HG03520 (cell line): ENCODE measurements around the gene PPP2R5E.

Experiments
- ATAC-seq: cut with Tn5 transposase; IDR thresholded peaks from one replicate; pipeline ENCODE4 v1.9.1; 2021; ENCODE audit warnings: mild to moderate bottlenecking, moderate library complexity; ENCODE audit not compliant: unreplicated experiment

Gene PPP2R5E

GRCh38 chr14:63435838-63436237 lies 107.3 kb downstream of the PPP2R5E start:
- ATAC-seq = no peak

DNA sequence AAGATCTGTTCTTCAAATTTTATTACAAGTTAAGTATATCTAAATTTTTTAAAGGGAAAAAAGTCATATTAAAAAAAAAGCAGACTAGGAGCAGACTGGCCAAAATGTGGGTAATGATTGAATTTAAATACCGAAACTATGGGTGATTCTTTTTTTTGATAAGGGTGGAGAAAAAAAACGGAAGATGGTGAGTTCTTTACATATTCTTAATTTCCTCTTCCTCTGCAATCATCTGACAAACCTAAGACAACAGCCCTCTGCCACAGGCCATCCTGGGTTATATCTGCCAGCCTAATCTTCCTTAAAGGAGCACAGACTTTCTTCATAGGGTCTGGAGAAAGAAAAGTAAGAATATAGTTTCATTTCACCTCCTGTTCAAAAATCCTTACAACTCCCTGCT lies 108.0 kb downstream of the PPP2R5E start:
- no peak for ATAC-seq

GRCh38 chr14:63432888-63433552 lies 110.2 kb downstream of the PPP2R5E start:
- ATAC-seq = no peak

GRCh38 chr14:63432228-63432627 lies 110.9 kb downstream of the PPP2R5E start:
- no peak for ATAC-seq

DNA sequence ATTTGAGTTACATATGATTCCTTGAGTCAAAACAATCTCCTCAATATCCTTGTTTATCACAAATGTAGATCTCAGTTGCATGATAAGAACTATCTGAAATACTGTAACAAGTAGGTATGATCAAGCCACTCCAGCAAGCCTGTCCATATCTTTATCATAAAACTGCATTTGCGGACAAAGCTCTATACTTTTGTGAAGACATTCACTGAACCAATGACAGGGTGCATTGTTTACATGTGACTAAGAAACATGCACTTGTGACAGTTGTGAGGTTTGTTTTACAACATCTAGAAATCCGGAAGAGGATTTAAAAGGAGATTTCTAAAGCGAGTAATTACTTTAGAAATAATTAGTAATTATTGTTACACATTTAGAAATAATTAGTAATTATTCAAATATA lies 111.7 kb downstream of the PPP2R5E start:
- no peak for ATAC-seq

DNA sequence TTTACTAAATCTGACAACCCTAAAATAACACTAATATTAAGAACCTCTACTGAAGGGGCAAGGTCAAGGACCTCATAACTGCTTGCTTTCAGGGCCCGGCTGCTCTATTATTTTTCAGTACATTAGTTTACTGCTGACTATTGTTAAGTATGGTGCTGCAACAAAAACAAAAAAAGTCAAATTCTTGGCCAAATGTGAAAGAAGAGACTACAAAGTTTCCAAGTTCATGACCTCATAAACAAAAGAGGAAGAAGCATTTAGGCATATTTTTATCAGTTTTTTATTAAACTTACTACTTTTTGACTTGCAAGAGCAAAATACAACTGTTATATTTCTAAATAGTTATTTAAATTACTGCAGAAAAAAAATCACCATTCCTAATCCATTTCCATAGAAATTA lies 114.7 kb downstream of the PPP2R5E start:
- ATAC-seq = no peak

DNA sequence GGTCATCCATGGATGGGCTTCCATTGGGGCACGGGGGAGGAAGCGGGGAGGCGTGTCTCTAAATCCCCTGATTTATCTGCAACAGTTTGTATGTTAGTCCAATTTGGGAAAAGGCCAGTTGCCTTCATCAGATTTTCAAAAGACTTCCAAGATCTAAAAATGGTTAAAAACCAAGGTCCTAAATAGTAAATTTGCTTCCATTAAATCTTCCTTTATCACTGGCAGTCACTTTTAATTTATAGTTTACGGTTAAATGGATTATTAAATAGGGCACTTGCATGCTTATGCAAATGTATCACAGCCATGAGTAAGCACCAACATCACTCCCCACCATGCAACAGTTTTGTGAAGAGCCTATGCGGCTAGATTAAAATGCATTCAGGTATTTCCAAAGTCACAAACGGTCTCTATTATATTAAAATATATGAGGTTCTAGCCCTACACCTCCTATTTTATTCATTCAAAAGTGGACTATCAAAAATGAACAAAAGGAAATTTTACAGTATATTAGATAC lies 116.3 kb downstream of the PPP2R5E start:
- no peak for ATAC-seq

GRCh38 chr14:63423889-63424288 lies 119.3 kb downstream of the PPP2R5E start:
- ATAC-seq = no peak

DNA sequence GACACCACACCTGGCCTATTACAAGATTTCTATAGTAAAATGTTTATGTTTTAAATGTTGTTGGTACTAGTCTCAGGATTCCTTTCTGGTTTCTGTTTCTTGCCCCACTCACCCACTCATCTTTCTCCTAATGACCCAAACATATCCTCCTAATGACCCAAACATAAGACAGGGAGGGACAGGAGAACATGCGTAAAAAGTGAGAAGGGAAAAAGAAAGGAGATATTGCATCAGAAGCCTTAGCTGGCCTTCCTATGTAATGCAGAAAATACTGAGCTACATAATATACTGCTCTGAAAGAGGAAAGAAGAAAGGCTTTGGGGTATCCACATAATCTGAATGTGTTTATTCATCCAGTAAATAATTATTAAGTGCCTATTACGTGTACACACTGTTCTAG lies 119.8 kb downstream of the PPP2R5E start:
- ATAC-seq = no peak

DNA sequence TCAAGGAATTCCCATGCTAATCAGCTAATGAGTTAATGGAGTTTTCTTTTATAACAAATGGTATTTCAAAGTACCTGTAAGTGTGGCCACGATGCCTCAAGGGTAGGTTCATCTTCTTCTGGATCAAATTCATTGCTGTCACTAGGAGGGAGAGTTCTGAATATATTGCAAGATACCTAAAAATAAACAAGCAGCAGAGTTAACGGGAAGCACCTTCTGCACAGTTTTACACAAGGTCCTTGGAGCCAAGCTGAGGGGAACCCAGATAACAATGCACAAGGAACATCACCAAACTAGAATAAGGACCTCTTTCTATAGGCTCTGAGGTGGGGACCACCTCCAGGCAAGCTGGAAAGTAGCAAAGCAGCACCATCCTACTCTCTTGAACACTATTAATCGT lies 121.3 kb downstream of the PPP2R5E start:
- ATAC-seq = no peak

- no peak for ATAC-seq
Observed at GRCh38 chr14:63421226-63421625, 122.0 kb downstream of the PPP2R5E start.

GRCh38 chr14:63418020-63418419 lies 125.2 kb downstream of the PPP2R5E start:
- no peak for ATAC-seq

DNA sequence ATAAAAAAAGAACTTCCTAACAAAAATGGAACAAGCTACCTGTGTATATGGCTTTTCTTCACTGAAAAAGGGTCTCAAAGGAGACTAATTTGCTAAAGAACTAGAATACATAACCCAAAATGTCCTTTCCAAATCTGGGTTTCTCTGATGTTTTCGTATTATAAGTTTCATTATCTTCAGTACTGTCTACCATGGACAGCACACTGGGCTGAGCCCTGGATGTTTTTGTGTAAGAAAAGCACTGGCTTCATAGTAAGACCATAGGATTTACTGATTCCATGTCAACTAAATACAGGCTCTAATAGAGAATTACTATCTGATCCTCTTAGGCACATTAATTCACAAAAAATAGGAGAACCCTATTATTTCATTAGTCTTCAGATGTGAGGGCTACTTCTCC lies 130.2 kb downstream of the PPP2R5E start:
- no peak for ATAC-seq

- ATAC-seq = no peak
Observed at GRCh38 chr14:63406333-63406732, 136.8 kb downstream of the PPP2R5E start.

GRCh38 chr14:63405715-63406114 lies 137.5 kb downstream of the PPP2R5E start:
- ATAC-seq = no peak

DNA sequence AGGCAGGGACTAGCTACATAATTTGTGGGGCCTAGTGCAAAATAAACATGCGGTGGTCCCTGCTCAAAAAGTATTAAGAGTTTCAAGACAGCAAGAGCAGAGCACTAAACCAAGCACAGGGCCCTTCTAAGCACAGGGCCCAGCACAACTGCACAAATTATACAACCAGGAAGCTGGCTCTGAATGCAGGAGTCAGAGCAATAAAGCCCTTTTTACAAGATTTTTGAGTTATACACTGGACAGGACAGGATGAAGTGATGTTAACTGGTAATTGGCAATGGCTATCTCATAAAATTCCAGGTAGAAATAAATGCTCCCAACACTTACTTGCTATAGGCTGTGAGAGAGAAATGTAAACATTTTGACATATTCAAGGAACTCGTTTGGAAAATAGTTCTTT lies 138.3 kb downstream of the PPP2R5E start:
- no peak for ATAC-seq

DNA sequence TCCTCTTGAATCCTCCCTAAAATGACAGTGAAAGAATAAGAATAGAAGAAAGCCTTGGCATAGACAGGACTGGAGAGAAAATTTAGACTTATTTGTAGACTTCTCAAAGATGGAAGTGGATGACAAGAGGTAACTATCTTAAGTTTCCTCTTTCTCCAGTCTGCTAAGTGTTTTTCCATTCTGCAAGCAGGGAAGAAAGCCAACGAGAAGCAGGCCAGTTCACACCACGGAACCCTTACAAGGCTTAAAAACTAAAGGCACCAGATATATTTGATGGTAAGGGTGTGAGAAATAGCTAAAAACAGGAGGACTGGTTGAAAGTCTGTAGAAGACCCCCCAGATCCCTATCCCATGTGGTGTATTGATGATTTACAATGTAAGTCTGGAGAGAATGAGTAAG lies 141.5 kb downstream of the PPP2R5E start:
- ATAC-seq = no peak

DNA sequence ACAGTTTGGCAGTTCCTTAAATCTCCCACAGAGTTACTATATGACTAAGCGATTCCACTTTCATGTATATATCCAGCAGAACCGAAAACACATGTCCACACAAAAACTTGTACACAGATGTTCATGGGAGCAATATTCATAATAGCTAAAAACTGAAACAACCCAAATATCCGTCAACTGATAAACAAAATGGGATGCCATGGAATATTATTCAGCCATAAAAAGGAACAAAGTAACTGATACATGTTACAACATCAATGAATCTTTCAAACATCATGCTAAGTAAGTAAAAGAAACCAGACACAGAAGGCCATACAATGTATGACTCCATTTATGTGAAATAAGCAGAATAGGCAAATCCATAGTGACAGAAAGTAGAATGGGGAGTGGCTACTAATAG lies 144.2 kb downstream of the PPP2R5E start:
- ATAC-seq = no peak

GRCh38 chr14:63394841-63395240 lies 148.3 kb downstream of the PPP2R5E start:
- no peak for ATAC-seq

- ATAC-seq = no peak
Observed at GRCh38 chr14:63394432-63394831, 148.7 kb downstream of the PPP2R5E start.

DNA sequence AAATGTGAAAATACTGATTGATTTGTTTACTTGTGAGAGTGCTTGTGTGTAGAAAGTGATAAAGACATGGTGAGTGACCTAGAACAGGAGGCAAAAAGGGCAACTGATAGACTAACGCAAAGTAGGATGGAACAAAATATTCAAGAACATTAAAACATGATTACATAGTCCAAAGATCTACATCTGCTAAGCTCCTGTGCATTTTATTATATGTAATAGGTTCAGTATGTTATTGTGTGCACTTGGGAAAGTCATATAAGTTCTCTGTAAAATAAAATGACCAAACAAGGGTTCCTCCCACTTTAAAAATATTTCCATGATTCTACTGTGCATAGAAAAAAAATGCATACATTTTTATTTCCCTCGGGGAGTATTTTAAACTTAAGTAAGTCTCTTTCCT lies 150.2 kb downstream of the PPP2R5E start:
- ATAC-seq = no peak

DNA sequence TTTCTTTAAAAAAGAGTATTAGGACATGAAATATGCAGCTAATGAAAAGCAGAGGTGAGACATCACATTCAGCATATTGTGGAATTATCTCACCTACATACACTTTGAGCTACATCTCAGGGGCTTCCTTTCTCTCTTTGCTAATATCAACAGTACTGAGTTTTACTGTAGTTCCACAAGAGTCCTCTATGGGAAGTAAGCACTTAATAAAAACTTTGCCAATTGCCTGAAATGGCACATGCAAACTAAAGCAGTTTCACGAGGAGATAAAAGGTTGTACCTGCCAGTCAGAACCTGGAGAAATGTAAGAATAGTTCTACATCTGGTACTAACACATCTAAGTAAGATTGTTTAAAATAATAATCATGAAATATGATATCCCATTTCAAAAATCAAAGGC lies 150.9 kb downstream of the PPP2R5E start:
- no peak for ATAC-seq

DNA sequence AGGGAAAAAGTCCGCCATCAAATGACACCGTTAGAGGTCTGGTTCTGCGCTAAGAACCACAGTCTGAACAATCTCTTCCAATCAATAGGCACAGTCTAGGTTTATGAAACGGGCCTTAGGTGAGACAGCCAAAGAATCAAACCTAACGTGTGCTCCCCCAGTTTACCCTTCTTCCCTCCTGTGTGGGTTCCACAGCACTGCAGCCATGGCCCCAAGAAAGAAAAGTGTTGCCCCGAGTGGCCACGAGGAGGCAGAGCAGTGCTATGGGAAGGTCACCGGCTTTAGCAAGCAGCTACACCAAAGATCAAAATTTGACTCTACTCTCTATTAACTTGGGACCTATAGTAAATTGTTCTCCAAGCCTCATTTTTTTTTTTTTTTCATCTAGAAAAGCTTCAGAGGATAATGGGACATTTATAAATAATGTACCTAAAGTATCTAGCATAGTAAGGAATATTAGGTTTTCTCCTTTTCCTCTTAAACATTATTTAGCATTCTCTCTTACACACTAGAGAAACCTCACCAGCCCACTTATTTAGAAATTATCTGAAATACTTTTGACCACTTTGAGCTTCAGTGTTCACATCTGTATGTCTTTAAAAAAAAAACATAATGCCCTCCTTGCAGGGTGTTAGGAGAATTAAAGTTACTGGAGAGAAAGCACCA lies 154.3 kb downstream of the PPP2R5E start:
- ATAC-seq = peak; percentile 78
